ENCODE measurements around the gene GMEB2.

Gene GMEB2

GRCh38 chr20:63592661-63593060 is 34.2 kb downstream of the GMEB2 start:
- TF ChIP-seq CTCF (IDR thresholded peaks at IDR 0.05; ENCODE audit: low read depth, low read length, missing control alignments): no peak
- Histone ChIP-seq H3K27ac (no peak overlapping the region), H3K4me3 (ENCODE audit: low read depth, low read length) (no peak overlapping the region), H3K36me3 (replicated peaks) (peaks cover 11% of the 10 kb centered on the region), H3K27me3 (replicated peaks) (no peaks in the 10 kb centered on the region)
- no peak for DNase-seq
- in situ Hi-C loops (cut with HindIII; ENCODE audit: low pct_ligation_motif_present, low sequenced_read_pairs): loop anchor here (25.0 kb wide), 2 partner anchors 95 to 295 kb away; partner anchors contain the start of genes DNAJC5 and TNFRSF6B

DNA sequence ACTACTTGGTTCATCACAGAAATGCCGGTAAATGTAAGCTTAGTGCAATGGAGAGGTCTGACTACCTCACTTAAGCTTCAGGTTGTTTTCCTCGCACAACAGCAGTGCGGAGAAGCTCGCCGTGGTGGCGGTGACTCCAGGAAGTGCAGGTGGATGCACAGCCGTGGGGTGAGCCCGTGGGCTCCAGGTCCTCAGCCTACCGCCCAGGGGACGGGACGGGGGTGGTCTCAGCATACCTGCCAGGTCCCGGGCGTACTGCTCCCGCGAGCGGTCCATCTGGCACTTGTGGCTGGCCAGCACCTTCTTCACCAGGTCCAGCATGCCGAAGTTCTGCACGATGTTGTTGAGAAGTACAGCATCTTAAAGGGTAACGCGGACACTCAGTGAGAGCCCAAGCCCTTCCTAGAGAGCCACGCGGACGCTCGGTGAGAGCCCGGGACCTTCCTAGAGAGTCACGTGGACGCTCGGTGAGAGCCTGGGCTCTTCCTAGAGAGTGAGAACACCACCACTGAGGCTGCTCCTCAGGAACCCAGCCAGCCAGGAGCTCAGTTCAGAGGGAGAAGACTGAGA is 35.0 kb downstream of the GMEB2 start:
- Histone ChIP-seq H3K27ac (no peak overlapping the region), H3K36me3 (replicated peaks) (peaks cover 7% of the 10 kb centered on the region), H3K27me3 (replicated peaks) (no peaks in the 10 kb centered on the region), H3K4me3 (ENCODE audit: low read depth, low read length) (no peak overlapping the region)
- in situ Hi-C loops (cut with HindIII; ENCODE audit: low pct_ligation_motif_present, low sequenced_read_pairs): loop anchor here (25.0 kb wide), 2 partner anchors 95 to 295 kb away; partner anchors contain the start of genes DNAJC5 and TNFRSF6B
- TF ChIP-seq CTCF (IDR thresholded peaks at IDR 0.05; ENCODE audit: low read depth, low read length, missing control alignments): no peak
- no peak for DNase-seq

- Histone ChIP-seq H3K27ac (no peak overlapping the region), H3K36me3 (replicated peaks) (peaks cover 7% of the 10 kb centered on the region), H3K4me3 (ENCODE audit: low read depth, low read length) (no peak overlapping the region), H3K27me3 (replicated peaks) (no peaks in the 10 kb centered on the region)
- no peak for TF ChIP-seq CTCF (IDR thresholded peaks at IDR 0.05; ENCODE audit: low read depth, low read length, missing control alignments)
- in situ Hi-C loops (cut with HindIII; ENCODE audit: low pct_ligation_motif_present, low sequenced_read_pairs): loop anchor here (25.0 kb wide), 2 partner anchors 96 to 296 kb away; partner anchors contain the start of genes DNAJC5 and TNFRSF6B
- DNase-seq: no peak
Measured at GRCh38 chr20:63591147-63591533, 35.8 kb downstream of the GMEB2 start.

DNA sequence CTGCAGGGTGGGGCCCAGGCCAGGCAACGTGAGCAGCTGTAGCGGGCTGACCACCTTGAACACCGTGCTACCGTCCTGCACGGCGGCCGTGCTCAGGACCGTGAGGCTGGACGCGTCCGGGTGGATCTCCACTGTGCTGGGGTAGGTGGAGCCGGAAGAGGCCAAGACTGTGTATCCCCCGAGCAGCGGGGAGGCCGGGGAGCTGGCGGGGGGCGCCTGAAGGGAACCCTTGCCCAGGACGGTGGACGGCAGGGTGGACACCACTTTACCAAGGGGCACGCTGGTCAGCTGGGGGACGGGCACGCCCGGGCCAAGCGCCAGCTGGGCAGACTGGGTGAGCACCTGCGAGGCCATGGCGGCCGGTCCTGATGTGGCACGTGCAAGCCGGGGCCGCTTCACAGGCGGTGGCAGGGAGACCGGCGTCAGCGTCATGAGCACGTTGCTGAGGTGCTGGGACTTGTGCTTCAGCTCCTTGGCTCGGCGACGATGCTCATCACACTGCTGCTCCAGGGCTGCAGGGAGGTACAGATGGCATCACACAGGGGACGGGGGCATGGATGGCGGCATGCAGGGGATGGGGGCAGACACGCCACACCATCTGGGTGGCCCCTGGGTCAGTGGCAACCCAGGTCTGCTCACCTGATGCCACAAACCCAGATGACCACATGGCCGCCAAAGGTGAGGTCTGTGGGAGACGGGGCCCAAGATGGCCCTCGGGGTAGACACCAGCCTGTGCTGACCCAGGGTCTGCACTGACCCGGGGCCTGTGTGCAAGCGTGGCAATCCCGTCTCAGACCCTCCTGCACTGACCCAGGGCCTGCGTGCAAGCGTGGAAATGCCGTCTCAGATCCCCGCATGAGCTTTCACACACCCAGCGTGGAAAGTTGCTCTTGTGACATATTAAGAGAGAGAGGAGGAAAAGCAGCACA is 36.4 kb downstream of the GMEB2 start:
- TF ChIP-seq CTCF (IDR thresholded peaks at IDR 0.05; ENCODE audit: low read depth, low read length, missing control alignments): no peak
- no peak overlapping the region for H3K27ac ChIP-seq
- DNase-seq: no peak
- H3K36me3 ChIP-seq (replicated peaks): peaks cover 6% of the 10 kb centered on the region
- no peak overlapping the region for H3K4me3 ChIP-seq (ENCODE audit: low read depth, low read length)
- H3K27me3 ChIP-seq (replicated peaks): no peaks in the 10 kb centered on the region
- in situ Hi-C loops (cut with HindIII; ENCODE audit: low pct_ligation_motif_present, low sequenced_read_pairs): loop anchor here (25.0 kb wide), 2 partner anchors 97 to 297 kb away; partner anchors contain the start of genes DNAJC5 and TNFRSF6B

DNA sequence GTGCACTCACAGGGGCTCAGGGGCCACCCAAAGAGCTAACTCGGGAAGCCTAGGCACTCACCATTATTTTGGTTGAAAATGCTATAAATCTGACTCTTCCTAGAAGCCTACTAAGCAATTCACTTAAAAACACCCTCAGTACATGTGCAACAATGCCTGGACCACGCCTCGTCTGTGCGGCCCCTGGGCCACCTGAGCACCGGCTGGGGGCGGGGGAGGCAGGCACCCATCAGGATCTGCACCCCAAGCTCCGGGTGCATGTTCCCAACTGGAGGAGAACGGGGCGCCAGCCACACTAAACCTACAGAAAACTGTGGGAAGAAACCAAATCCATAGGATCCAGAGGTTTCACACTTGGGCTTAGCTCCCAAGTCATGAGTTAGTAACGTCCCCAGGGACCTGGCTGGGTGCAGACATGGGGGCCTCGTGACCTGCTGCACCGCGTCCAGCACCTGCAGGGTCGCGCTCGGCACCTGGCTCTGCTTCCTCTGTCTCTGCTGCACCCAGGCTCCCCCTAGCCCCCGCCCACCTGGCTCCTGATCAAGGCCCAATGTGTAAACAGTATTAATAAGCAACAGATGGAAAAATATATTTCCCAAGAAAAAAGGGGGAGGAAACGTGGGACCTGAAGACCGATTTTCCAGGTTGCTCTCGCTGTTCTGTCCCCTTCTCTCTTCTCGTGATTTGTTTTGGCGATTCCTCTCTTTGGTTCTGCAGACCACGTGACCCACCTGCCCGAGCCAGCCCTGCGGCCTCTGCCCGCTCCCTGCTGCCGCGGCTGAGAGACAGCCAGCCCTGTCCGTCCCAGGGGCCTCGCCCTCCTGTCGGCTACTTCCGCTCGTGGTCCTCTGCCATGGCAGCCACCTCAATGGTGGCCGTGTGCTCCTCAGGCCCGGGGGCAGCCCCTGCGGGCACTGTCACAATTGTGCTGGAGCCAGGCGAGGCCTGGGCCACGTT is 37.4 kb downstream of the GMEB2 start:
- TF ChIP-seq CTCF (IDR thresholded peaks at IDR 0.05; ENCODE audit: low read depth, low read length, missing control alignments): no peak
- no peak overlapping the region for H3K4me3 ChIP-seq (ENCODE audit: low read depth, low read length)
- no peak overlapping the region for H3K27ac ChIP-seq
- in situ Hi-C loops (cut with HindIII; ENCODE audit: low pct_ligation_motif_present, low sequenced_read_pairs): loop anchor here (25.0 kb wide), 2 partner anchors 98 to 298 kb away; partner anchors contain the start of genes DNAJC5 and TNFRSF6B
- H3K27me3 ChIP-seq (replicated peaks): no peaks in the 10 kb centered on the region
- peaks cover 4% of the 10 kb centered on the region for H3K36me3 ChIP-seq (replicated peaks)
- no peak for DNase-seq
